HG02678 (cell line): ENCODE results near the gene MED27.

Experiments used
- ATAC-seq: cut with Tn5 transposase; IDR thresholded peaks from one replicate; pipeline ENCODE4 v1.9.1; 2021; ENCODE audit warnings: mild to moderate bottlenecking, moderate library complexity; ENCODE audit not compliant: unreplicated experiment

MED27 gene

GRCh38 chr9:131824155-131824594 lies 255.5 kb downstream of the MED27 start:
- ATAC-seq: no peak

- no peak for ATAC-seq
Observed at GRCh38 chr9:131823701-131824146, 255.9 kb downstream of the MED27 start.

- ATAC-seq: no peak
Observed at GRCh38 chr9:131818089-131818488, 261.6 kb downstream of the MED27 start.

GRCh38 chr9:131817627-131818026 lies 262.0 kb downstream of the MED27 start:
- ATAC-seq: no peak

GRCh38 chr9:131817073-131817472 lies 262.6 kb downstream of the MED27 start:
- no peak for ATAC-seq

GRCh38 chr9:131815970-131816873 lies 263.4 kb downstream of the MED27 start:
- ATAC-seq: no peak

- no peak for ATAC-seq
Observed at GRCh38 chr9:131814707-131815106, 265.0 kb downstream of the MED27 start.

GRCh38 chr9:131813116-131813515 lies 266.6 kb downstream of the MED27 start:
- no peak for ATAC-seq

- no peak for ATAC-seq
Observed at GRCh38 chr9:131812116-131812790, 267.4 kb downstream of the MED27 start.

GRCh38 chr9:131811405-131811804 lies 268.3 kb downstream of the MED27 start:
- ATAC-seq: no peak

GRCh38 chr9:131810351-131811170 lies 269.1 kb downstream of the MED27 start:
- ATAC-seq: no peak
